ENCODE measurements around the gene TBCD. TPM values are rescaled to one million over a fixed set of nuclear protein-coding genes. Genes with fewer than 3 reads are reported as not detected.

Gene TBCD
- polyA plus RNA-seq, 1 donor from 2014 or later = 67.2 TPM

GRCh38 chr17:82892899-82893565 is 141.2 kb downstream of the TBCD start:
- Histone ChIP-seq H3K9ac (ENCODE audit: low read length) (no peak overlapping the region), H3F3A (ENCODE audit: insufficient read depth, low read length, poor library complexity, severe bottlenecking) (no peaks in the 10 kb centered on the region), H3K79me2 (replicated peaks; ENCODE audit: insufficient read depth, low read length) (no peaks in the 10 kb centered on the region), H3K4me2 (ENCODE audit: low read length) (no peak overlapping the region), H2AFZ (ENCODE audit: low read depth, low read length) (no peak overlapping the region), H3K36me3 (ENCODE audit: insufficient read depth, low read length) (no peaks in the 10 kb centered on the region), H3K27ac (ENCODE audit: low read length) (no peak overlapping the region), H3K9me3 (ENCODE audit: low read length) (no peaks in the 10 kb centered on the region), H3K27me3 (ENCODE audit: insufficient read depth, low read depth, low read length) (no peaks in the 10 kb centered on the region), H4K20me1 (ENCODE audit: insufficient read depth) (no peaks in the 10 kb centered on the region), H3K4me3 (ENCODE audit: low read length) (no peak overlapping the region), H3K9me2 (ENCODE audit: insufficient read depth, low read length) (no peaks in the 10 kb centered on the region)
- TF ChIP-seq EZH2 (IDR thresholded peaks at IDR 0.05; ENCODE audit: borderline replicate concordance, insufficient read depth, low read length, poor library complexity, severe bottlenecking) = no peak

- Histone ChIP-seq H3K36me3 (ENCODE audit: insufficient read depth, low read length) (peaks cover under 1% of the 10 kb centered on the region), H3K9ac (ENCODE audit: low read length) (no peak overlapping the region), H3F3A (ENCODE audit: insufficient read depth, low read length, poor library complexity, severe bottlenecking) (no peaks in the 10 kb centered on the region), H3K4me3 (ENCODE audit: low read length) (no peak overlapping the region), H4K20me1 (ENCODE audit: insufficient read depth) (no peaks in the 10 kb centered on the region), H3K9me2 (ENCODE audit: insufficient read depth, low read length) (no peaks in the 10 kb centered on the region), H3K79me2 (replicated peaks; ENCODE audit: insufficient read depth, low read length) (no peaks in the 10 kb centered on the region), H3K27me3 (ENCODE audit: insufficient read depth, low read depth, low read length) (no peaks in the 10 kb centered on the region), H3K4me2 (ENCODE audit: low read length) (no peak overlapping the region), H3K27ac (ENCODE audit: low read length) (no peak overlapping the region), H2AFZ (ENCODE audit: low read depth, low read length) (no peak overlapping the region), H3K9me3 (ENCODE audit: low read length) (no peaks in the 10 kb centered on the region)
- TF ChIP-seq RAD21 (conservative IDR thresholded peaks at IDR 0.05) (no peak), CTCF (IDR thresholded peaks at IDR 0.05; ENCODE audit: poor library complexity, severe bottlenecking) (no peak), SMC3 (conservative IDR thresholded peaks at IDR 0.05; ENCODE audit: poor library complexity) (no peak), POLR2AphosphoS5 (IDR thresholded peaks at IDR 0.05) (no peak), TAF1 (IDR thresholded peaks at IDR 0.05; ENCODE audit: low read depth) (no peak), EZH2 (IDR thresholded peaks at IDR 0.05; ENCODE audit: borderline replicate concordance, insufficient read depth, low read length, poor library complexity, severe bottlenecking) (no peak), EP300 (conservative IDR thresholded peaks at IDR 0.05; ENCODE audit: poor library complexity, severe bottlenecking) (no peak), MXI1 (conservative IDR thresholded peaks at IDR 0.05; ENCODE audit: poor library complexity, severe bottlenecking) (no peak), REST (IDR thresholded peaks at IDR 0.05; ENCODE audit: borderline replicate concordance) (no peak)
These were observed 141.9 kb downstream of the TBCD start for GRCh38 chr17:82893779-82894178.

Measured in neural cell (in vitro differentiated cells).